ENCODE data around the gene MDFIC. TPM values are rescaled to one million over a fixed set of nuclear protein-coding genes. Genes with fewer than 3 reads are reported as not detected.

MDFIC gene
- total RNA-seq, 1 donor from 2014 or later: 5.4 TPM

GRCh38 chr7:114936471-114936870 lies 14.6 kb downstream of the MDFIC start:
- peaks cover 1% of the 10 kb centered on the region for H3K9me3 Mint-ChIP-seq (ENCODE audit: low read depth)
- no peaks in the 10 kb centered on the region for H3K27me3 Mint-ChIP-seq
- H3K36me3 Mint-ChIP-seq (ENCODE audit: insufficient read depth): no peaks in the 10 kb centered on the region
- no peak for TF ChIP-seq CTCF (IDR thresholded peaks at IDR 0.05; ENCODE audit: unreplicated experiment)
- no peak overlapping the region for H3K27ac Mint-ChIP-seq
- no peaks in the 10 kb centered on the region for H3K4me1 Mint-ChIP-seq (ENCODE audit: low read depth)
- no peak overlapping the region for H3K4me3 Mint-ChIP-seq (ENCODE audit: low read depth)
- DNase-seq (ENCODE audit: low spot score, unreplicated experiment): no peak

GRCh38 chr7:114937446-114937845 lies 15.6 kb downstream of the MDFIC start:
- no peak for TF ChIP-seq CTCF (IDR thresholded peaks at IDR 0.05; ENCODE audit: unreplicated experiment)
- DNase-seq (ENCODE audit: low spot score, unreplicated experiment): no peak
- Mint-ChIP-seq H3K4me1 (ENCODE audit: low read depth) (no peaks in the 10 kb centered on the region), H3K4me3 (ENCODE audit: low read depth) (no peak overlapping the region), H3K27ac (no peak overlapping the region), H3K9me3 (ENCODE audit: low read depth) (peaks cover 5% of the 10 kb centered on the region), H3K27me3 (no peaks in the 10 kb centered on the region), H3K36me3 (ENCODE audit: insufficient read depth) (no peaks in the 10 kb centered on the region)

GRCh38 chr7:114938785-114939184 lies 16.9 kb downstream of the MDFIC start:
- no peaks in the 10 kb centered on the region for H3K27me3 Mint-ChIP-seq
- H3K9me3 Mint-ChIP-seq (ENCODE audit: low read depth): peaks cover 5% of the 10 kb centered on the region
- H3K4me1 Mint-ChIP-seq (ENCODE audit: low read depth): peaks cover 7% of the 10 kb centered on the region
- no peak for DNase-seq (ENCODE audit: low spot score, unreplicated experiment)
- no peak overlapping the region for H3K27ac Mint-ChIP-seq
- H3K4me3 Mint-ChIP-seq (ENCODE audit: low read depth): no peak overlapping the region
- no peak for TF ChIP-seq CTCF (IDR thresholded peaks at IDR 0.05; ENCODE audit: unreplicated experiment)
- no peaks in the 10 kb centered on the region for H3K36me3 Mint-ChIP-seq (ENCODE audit: insufficient read depth)

GRCh38 chr7:114939484-114940097 lies 17.7 kb downstream of the MDFIC start:
- no peak for DNase-seq (ENCODE audit: low spot score, unreplicated experiment)
- no peak for TF ChIP-seq CTCF (IDR thresholded peaks at IDR 0.05; ENCODE audit: unreplicated experiment)
- Mint-ChIP-seq H3K36me3 (ENCODE audit: insufficient read depth) (no peaks in the 10 kb centered on the region), H3K4me1 (ENCODE audit: low read depth) (peaks cover 10% of the 10 kb centered on the region), H3K27ac (no peak overlapping the region), H3K27me3 (no peaks in the 10 kb centered on the region), H3K9me3 (ENCODE audit: low read depth) (peaks cover 5% of the 10 kb centered on the region), H3K4me3 (ENCODE audit: low read depth) (no peak overlapping the region)

- H3K9me3 Mint-ChIP-seq (ENCODE audit: low read depth): peaks cover 5% of the 10 kb centered on the region
- H3K27ac Mint-ChIP-seq: no peak overlapping the region
- no peak for TF ChIP-seq CTCF (IDR thresholded peaks at IDR 0.05; ENCODE audit: unreplicated experiment)
- peaks cover 11% of the 10 kb centered on the region for H3K4me1 Mint-ChIP-seq (ENCODE audit: low read depth)
- no peaks in the 10 kb centered on the region for H3K27me3 Mint-ChIP-seq
- H3K4me3 Mint-ChIP-seq (ENCODE audit: low read depth): no peak overlapping the region
- no peaks in the 10 kb centered on the region for H3K36me3 Mint-ChIP-seq (ENCODE audit: insufficient read depth)
- DNase-seq (ENCODE audit: low spot score, unreplicated experiment): no peak
These were observed 18.3 kb downstream of the MDFIC start for GRCh38 chr7:114940220-114940619.
